Tibial artery (tissue), 4 donors: ENCODE measurements around the gene CREB3L2.

Source experiments
- DNase-seq, 2 donors: peaks; one replicate each; pipeline ENCODE4 v3.0.0-alpha.2; 2019
- H3K27ac ChIP-seq, 2 donors: fragments of 200-600 bp; sonication (generic) in 1 of 2; 1 replicate in 1 of 2; 2 replicates in 1 of 2; pipeline ENCODE4 v1.5.1; 2018 to 2019; ENCODE audit warnings: mild to moderate bottlenecking in 1 of 2
- H3K27me3 ChIP-seq, 2 donors: fragments of 200-600 bp; sonication (generic) in 1 of 2; one replicate each; pipeline versions ENCODE4 v1.5.1 to v1.6.0; 2016 to 2019
- H3K36me3 ChIP-seq, 3 donors: fragments of 200-600 bp; sonication (generic) in 2 of 3; one replicate each; pipeline ENCODE4 v1.5.1; 2016 to 2019; ENCODE audit warnings: mild to moderate bottlenecking in 2 of 3
- H3K4me1 ChIP-seq, 4 donors: fragments of 200-600 bp; sonication (generic) in 2 of 4; 1 replicate in 3 of 4; 2 replicates in 1 of 4; pipeline ENCODE4 v1.5.1; 2016 to 2019
- H3K4me3 ChIP-seq, 2 donors: fragments of 200-600 bp; sonication (generic) in 1 of 2; 1 replicate in 1 of 2; 2 replicates in 1 of 2; pipeline ENCODE4 v1.5.1; 2018 to 2019; ENCODE audit warnings: mild to moderate bottlenecking in 2 of 2
- H3K9me3 ChIP-seq, 3 donors: fragments of 200-600 bp; sonication (generic) in 1 of 3; one replicate each; pipeline ENCODE4 v1.5.1; 2016 to 2019
- CTCF ChIP-seq, 2 experiments: fragments of 200-600 bp in 1 of 2; fragments of 450-650 bp in 1 of 2; IDR thresholded peaks; one replicate each; pipeline ENCODE4 v1.5.1; 2017 to 2019; ENCODE audit warnings: antibody characterized with exemption in 2 of 2, mild to moderate bottlenecking in 1 of 2, moderate library complexity in 1 of 2
- intact Hi-C: fragments of 100-400 bp; cut with DNase I; formaldehyde crosslinking; loops from one replicate; pipeline ENCODE4 v1.15.0; 2023; ENCODE audit warnings: low total_unique reads

The CREB3L2 gene

GRCh38 chr7:137871170-137871915, 130.5 kb downstream of the CREB3L2 start:
- H3K36me3 ChIP-seq = peaks cover 10 to 35% (median 24%) of the 10 kb centered on the region in 3 donors
- TF ChIP-seq CTCF (IDR thresholded peaks at IDR 0.05) = no peak
- intact Hi-C loops = no loop called here

DNA sequence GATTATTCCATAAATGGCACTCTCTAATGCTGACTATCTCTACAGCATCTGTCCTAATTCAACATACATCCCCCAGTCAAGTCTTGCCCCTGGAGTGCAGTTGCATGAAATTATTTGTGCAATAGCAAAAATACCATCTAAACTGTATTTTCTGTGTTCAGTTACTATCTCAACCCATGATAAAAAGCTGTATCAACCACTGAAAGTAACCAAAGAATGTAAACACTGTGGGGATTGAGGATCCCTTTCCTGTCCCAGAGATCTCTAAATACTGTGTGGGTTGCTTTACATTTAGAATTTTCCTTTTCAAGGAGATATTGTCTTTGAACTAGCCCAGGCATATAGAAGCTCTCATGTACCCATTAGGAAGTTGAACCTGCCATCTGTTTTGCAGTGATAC, 131.2 kb downstream of the CREB3L2 start:
- H3K36me3 ChIP-seq = peaks cover 16 to 36% (median 30%) of the 10 kb centered on the region in 3 donors
- H3K9me3 ChIP-seq = no peaks in the 10 kb centered on the region
- TF ChIP-seq CTCF (IDR thresholded peaks at IDR 0.05) = no peak
- H3K27ac ChIP-seq = peak overlapping the region; percentile 5 to 42
- no peak for DNase-seq
- H3K27me3 ChIP-seq = no peaks in the 10 kb centered on the region
- no peak overlapping the region for H3K4me3 ChIP-seq
- peaks cover 0 to 38% (median 7%) of the 10 kb centered on the region in 4 donors for H3K4me1 ChIP-seq
- intact Hi-C loops = no loop called here

More at GRCh38 chr7:137871170-137871915, 130.5 kb downstream of the CREB3L2 start:
- Histone ChIP-seq H3K9me3 (no peaks in the 10 kb centered on the region), H3K27ac (peak overlapping the region; percentile 42 to 50), H3K27me3 (no peaks in the 10 kb centered on the region), H3K4me1 (peaks cover 0 to 43% (median 7%) of the 10 kb centered on the region in 4 donors), H3K4me3 (no peak overlapping the region)
- peak in 1 of 2 donors; percentile 58 for DNase-seq

GRCh38 chr7:137870078-137870477, 131.8 kb downstream of the CREB3L2 start:
- no peak overlapping the region for H3K27ac ChIP-seq
- H3K4me1 ChIP-seq = peaks cover 0 to 32% (median 4%) of the 10 kb centered on the region in 4 donors
- DNase-seq = no peak
- TF ChIP-seq CTCF (IDR thresholded peaks at IDR 0.05) = no peak
- H3K4me3 ChIP-seq = no peak overlapping the region
- H3K9me3 ChIP-seq = no peaks in the 10 kb centered on the region
- peaks cover 22 to 42% (median 36%) of the 10 kb centered on the region in 3 donors for H3K36me3 ChIP-seq
- no peaks in the 10 kb centered on the region for H3K27me3 ChIP-seq
- intact Hi-C loops = no loop called here

GRCh38 chr7:137869260-137869659, 132.6 kb downstream of the CREB3L2 start:
- Histone ChIP-seq H3K36me3 (peaks cover 22 to 49% (median 42%) of the 10 kb centered on the region in 3 donors), H3K4me3 (no peak overlapping the region), H3K4me1 (peaks cover 0 to 24% (median 0%) of the 10 kb centered on the region in 4 donors), H3K9me3 (no peaks in the 10 kb centered on the region), H3K27me3 (no peaks in the 10 kb centered on the region), H3K27ac (no peak overlapping the region)
- DNase-seq = no peak
- intact Hi-C loops = no loop called here
- TF ChIP-seq CTCF (IDR thresholded peaks at IDR 0.05) = no peak

GRCh38 chr7:137867289-137867688, 134.6 kb downstream of the CREB3L2 start:
- Histone ChIP-seq H3K9me3 (no peaks in the 10 kb centered on the region), H3K27me3 (no peaks in the 10 kb centered on the region), H3K36me3 (peaks cover 19 to 47% (median 41%) of the 10 kb centered on the region in 3 donors), H3K27ac (no peak overlapping the region), H3K4me1 (peaks cover 0 to 15% (median 0%) of the 10 kb centered on the region in 4 donors), H3K4me3 (no peak overlapping the region)
- DNase-seq = no peak
- intact Hi-C loops = no loop called here
- TF ChIP-seq CTCF (IDR thresholded peaks at IDR 0.05) = no peak
